Erythroblast (primary cell): ENCODE data around the gene VIM.

Experiments used
- DNase-seq, 2 experiments: peaks; one replicate each; lab custom pipeline; 2025; lab: John Stamatoyannopoulos, UW
- GATA1 ChIP-seq: IDR thresholded peaks from 2 replicates; pipeline ENCODE4 v1.6.1; 2011; ENCODE audit warnings: low read depth, mild to moderate bottlenecking, control low read depth, low read length, moderate library complexity
- POLR2A ChIP-seq: IDR thresholded peaks from 2 replicates; pipeline ENCODE4 v1.6.1; 2011; ENCODE audit warnings: mild to moderate bottlenecking, low read length

Gene VIM

GRCh38 chr10:17200912-17201793 lies 26.9 kb upstream of the VIM start, which contains the start of gene TRDMT1:
TSS of gene TRDMT1 (minus strand) at chr10:17201672. CDS start at chr10:17201634, 38 bp downstream.
- TF ChIP-seq GATA1 = no peak
- TF ChIP-seq POLR2A = peak; percentile 62
- peak; percentile 91 to 94 for DNase-seq

- TF ChIP-seq POLR2A (no peak), GATA1 (no peak)
- DNase-seq = no peak
Observed at GRCh38 chr10:17201794-17202116, 26.3 kb upstream of the VIM start.

- DNase-seq = no peak
- TF ChIP-seq POLR2A = no peak
- no peak for TF ChIP-seq GATA1
Observed at GRCh38 chr10:17202506-17202905, 25.5 kb upstream of the VIM start.

- DNase-seq = no peak
- TF ChIP-seq GATA1 (no peak), POLR2A (no peak)
Observed at GRCh38 chr10:17202999-17203398, 25.0 kb upstream of the VIM start.

- TF ChIP-seq GATA1 (no peak), POLR2A (no peak)
- DNase-seq = peak; percentile 22 to 75
Observed at GRCh38 chr10:17203416-17203815, 24.6 kb upstream of the VIM start.

GRCh38 chr10:17206210-17206709 lies 21.8 kb upstream of the VIM start:
- DNase-seq = no peak
- TF ChIP-seq GATA1 (no peak), POLR2A (no peak)

GRCh38 chr10:17208476-17208875 lies 19.6 kb upstream of the VIM start:
- TF ChIP-seq POLR2A (no peak), GATA1 (no peak)
- DNase-seq = peak in 1 of 2 experiments; percentile 50

GRCh38 chr10:17209302-17209701 lies 18.7 kb upstream of the VIM start:
- TF ChIP-seq GATA1 (no peak), POLR2A (no peak)
- DNase-seq = no peak

- no peak for DNase-seq
- TF ChIP-seq POLR2A = no peak
- TF ChIP-seq GATA1 = no peak
Observed at GRCh38 chr10:17209881-17210280, 18.2 kb upstream of the VIM start.

- TF ChIP-seq POLR2A = no peak
- no peak for TF ChIP-seq GATA1
- no peak for DNase-seq
Observed at GRCh38 chr10:17210361-17210760, 17.7 kb upstream of the VIM start.

GRCh38 chr10:17212802-17213221 lies 15.2 kb upstream of the VIM start:
- TF ChIP-seq POLR2A (no peak), GATA1 (no peak)
- DNase-seq = no peak

GRCh38 chr10:17213646-17214349 lies 14.2 kb upstream of the VIM start:
- TF ChIP-seq POLR2A = no peak
- no peak for DNase-seq

- no peak for TF ChIP-seq GATA1
- no peak for TF ChIP-seq POLR2A
- no peak for DNase-seq
Observed at GRCh38 chr10:17214526-17214925, 13.5 kb upstream of the VIM start.
